MM.1S (cell line): Measurements from ENCODE around the gene COL26A1.

Source experiments
- EZH2 ChIP-seq: fragments of 300-600 bp; sonication (generic); optimal IDR thresholded peaks from 2 replicates; pipeline ENCODE3; 2017; ENCODE audit warnings: low read depth, mild to moderate bottlenecking, antibody characterized with exemption, low read length, mixed read lengths
- TF ChIP-seq, protein P1 (sequence below): fragments of 300-600 bp; sonication (generic); IDR thresholded peaks from 2 replicates; pipeline ENCODE4 v1.5.1; 2016; ENCODE audit warnings: antibody characterized with exemption, low read length, mixed read lengths

DNA sequence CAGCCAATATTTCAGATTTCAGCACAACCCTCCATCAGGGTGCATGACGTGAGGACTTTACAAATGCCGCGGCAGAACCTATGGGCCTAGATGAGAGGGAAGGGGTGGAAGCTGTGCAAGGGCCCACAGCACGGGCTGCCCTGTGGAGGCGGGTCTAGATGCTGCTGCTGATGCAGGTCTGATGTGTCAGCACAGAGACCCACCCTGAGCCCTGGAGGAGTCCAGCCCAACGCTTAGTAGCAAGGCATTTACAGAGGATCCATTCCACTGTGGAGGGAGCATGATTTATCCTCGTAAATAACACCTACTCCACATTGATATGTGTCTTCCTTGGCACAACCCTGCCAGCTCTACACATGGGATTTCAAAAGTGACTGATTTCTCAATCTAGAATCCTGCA lies 217.9 kb downstream of the COL26A1 start:
- TF ChIP-seq, protein P1, sequence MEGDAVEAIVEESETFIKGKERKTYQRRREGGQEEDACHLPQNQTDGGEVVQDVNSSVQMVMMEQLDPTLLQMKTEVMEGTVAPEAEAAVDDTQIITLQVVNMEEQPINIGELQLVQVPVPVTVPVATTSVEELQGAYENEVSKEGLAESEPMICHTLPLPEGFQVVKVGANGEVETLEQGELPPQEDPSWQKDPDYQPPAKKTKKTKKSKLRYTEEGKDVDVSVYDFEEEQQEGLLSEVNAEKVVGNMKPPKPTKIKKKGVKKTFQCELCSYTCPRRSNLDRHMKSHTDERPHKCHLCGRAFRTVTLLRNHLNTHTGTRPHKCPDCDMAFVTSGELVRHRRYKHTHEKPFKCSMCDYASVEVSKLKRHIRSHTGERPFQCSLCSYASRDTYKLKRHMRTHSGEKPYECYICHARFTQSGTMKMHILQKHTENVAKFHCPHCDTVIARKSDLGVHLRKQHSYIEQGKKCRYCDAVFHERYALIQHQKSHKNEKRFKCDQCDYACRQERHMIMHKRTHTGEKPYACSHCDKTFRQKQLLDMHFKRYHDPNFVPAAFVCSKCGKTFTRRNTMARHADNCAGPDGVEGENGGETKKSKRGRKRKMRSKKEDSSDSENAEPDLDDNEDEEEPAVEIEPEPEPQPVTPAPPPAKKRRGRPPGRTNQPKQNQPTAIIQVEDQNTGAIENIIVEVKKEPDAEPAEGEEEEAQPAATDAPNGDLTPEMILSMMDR: no peak
- no peak for TF ChIP-seq EZH2
